SK-N-MC (cell line): ENCODE measurements around the gene CYFIP1.

Experiments used
- EZH2 ChIP-seq: fragments of 200-600 bp; sonication (generic); IDR thresholded peaks from one replicate; pipeline ENCODE4 v1.6.1; 2017; ENCODE audit warnings: antibody characterized with exemption
- POLR2AphosphoS5 ChIP-seq: IDR thresholded peaks from 2 replicates; pipeline ENCODE4 v1.6.1; 2012; ENCODE audit warnings: mild to moderate bottlenecking, low read depth, low read length, borderline replicate concordance

- TF ChIP-seq EZH2 (no peak), POLR2AphosphoS5 (no peak)
Observed at GRCh38 chr15:22867886-22868285, 112.3 kb downstream of the CYFIP1 start.
